ENCODE results near the gene CDH2.

CDH2 gene

DNA sequence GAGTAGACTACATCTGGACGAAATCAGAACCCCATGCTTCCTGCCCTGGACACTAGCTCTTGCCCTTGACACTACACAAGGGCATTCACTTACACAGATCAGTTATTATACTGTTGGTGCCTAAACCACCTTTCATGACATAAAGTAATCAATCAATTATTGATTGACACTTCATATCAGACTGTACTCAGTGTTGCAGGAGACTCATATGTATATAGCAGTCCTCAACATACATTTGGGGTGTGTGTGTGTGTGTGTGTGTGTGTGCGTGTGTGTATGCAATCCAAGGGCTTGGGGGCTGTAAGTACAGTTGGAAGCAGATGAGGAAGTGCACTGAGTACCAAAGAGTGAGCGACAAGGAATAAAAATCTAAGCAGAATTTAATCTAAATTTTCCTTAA is 5.1 kb downstream of the CDH2 start:
- no peak overlapping the region for H3K4me3 ChIP-seq (ENCODE audit: low read depth, low read length)
- TF ChIP-seq, protein P1, sequence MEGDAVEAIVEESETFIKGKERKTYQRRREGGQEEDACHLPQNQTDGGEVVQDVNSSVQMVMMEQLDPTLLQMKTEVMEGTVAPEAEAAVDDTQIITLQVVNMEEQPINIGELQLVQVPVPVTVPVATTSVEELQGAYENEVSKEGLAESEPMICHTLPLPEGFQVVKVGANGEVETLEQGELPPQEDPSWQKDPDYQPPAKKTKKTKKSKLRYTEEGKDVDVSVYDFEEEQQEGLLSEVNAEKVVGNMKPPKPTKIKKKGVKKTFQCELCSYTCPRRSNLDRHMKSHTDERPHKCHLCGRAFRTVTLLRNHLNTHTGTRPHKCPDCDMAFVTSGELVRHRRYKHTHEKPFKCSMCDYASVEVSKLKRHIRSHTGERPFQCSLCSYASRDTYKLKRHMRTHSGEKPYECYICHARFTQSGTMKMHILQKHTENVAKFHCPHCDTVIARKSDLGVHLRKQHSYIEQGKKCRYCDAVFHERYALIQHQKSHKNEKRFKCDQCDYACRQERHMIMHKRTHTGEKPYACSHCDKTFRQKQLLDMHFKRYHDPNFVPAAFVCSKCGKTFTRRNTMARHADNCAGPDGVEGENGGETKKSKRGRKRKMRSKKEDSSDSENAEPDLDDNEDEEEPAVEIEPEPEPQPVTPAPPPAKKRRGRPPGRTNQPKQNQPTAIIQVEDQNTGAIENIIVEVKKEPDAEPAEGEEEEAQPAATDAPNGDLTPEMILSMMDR (IDR thresholded peaks at IDR 0.05; ENCODE audit: control insufficient read depth, extremely low read depth, insufficient read depth): no peak
- DNase-seq (ENCODE audit: low read depth): no peak

- DNase-seq (ENCODE audit: low read depth): no peak
- TF ChIP-seq, protein P1 (IDR thresholded peaks at IDR 0.05; ENCODE audit: control insufficient read depth, extremely low read depth, insufficient read depth): no peak
- H3K4me3 ChIP-seq (ENCODE audit: low read depth, low read length): no peak overlapping the region
Measured at GRCh38 chr18:28168725-28169124, 8.2 kb downstream of the CDH2 start.

- DNase-seq (ENCODE audit: low read depth): no peak
- TF ChIP-seq, protein P1 (IDR thresholded peaks at IDR 0.05; ENCODE audit: control insufficient read depth, extremely low read depth, insufficient read depth): no peak
- no peak overlapping the region for H3K4me3 ChIP-seq (ENCODE audit: low read depth, low read length)
Measured at GRCh38 chr18:28167835-28168349, 9.0 kb downstream of the CDH2 start.

- TF ChIP-seq, protein P1 (IDR thresholded peaks at IDR 0.05; ENCODE audit: control insufficient read depth, extremely low read depth, insufficient read depth): no peak
- DNase-seq (ENCODE audit: low read depth): no peak
- no peak overlapping the region for H3K4me3 ChIP-seq (ENCODE audit: low read depth, low read length)
Measured at GRCh38 chr18:28164771-28165483, 12.0 kb downstream of the CDH2 start.

DNA sequence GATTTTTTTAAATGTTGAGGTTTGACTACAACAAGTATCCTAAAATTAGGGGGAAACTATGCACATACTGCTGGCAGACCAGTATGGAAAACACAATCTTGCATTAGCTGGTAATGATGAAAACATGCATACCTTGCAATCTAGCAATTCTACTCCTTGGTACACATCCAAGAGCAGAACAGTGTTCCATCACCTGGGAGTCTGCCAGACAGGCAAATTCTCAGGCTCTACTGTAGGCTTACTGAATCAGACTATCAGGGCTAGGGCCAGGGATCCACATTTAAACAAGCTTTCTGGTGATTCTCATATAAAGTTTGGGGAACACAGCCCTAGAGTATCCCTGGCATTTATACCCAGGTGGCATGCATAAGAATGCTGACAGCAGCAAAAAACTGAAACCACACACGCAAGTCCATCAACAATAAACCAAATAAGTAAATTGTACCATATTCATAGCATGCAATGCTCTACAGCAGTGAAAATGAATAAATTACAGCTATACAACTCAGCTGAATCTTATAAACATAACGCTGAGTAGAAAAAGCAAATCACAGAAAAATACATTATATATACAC is 13.6 kb downstream of the CDH2 start:
- DNase-seq (ENCODE audit: low read depth): no peak
- no peak overlapping the region for H3K4me3 ChIP-seq (ENCODE audit: low read depth, low read length)
- TF ChIP-seq, protein P1 (IDR thresholded peaks at IDR 0.05; ENCODE audit: control insufficient read depth, extremely low read depth, insufficient read depth): no peak

- H3K4me3 ChIP-seq (ENCODE audit: low read depth, low read length): no peak overlapping the region
- no peak for DNase-seq (ENCODE audit: low read depth)
- TF ChIP-seq, protein P1 (IDR thresholded peaks at IDR 0.05; ENCODE audit: control insufficient read depth, extremely low read depth, insufficient read depth): no peak
Measured at GRCh38 chr18:28161608-28162599, 15.0 kb downstream of the CDH2 start.
